Muscle layer of duodenum (tissue), 2 donors: Measurements from ENCODE around the gene FDX1.
A peak's percentile ranks its signal among the peaks of the same experiment; 100 is the strongest.

Experiments used
- H3K27ac ChIP-seq: one replicate; pipeline ENCODE4 v1.7.0; 2013; ENCODE audit warnings: mild to moderate bottlenecking, low read length
- H3K27me3 ChIP-seq: one replicate; pipeline ENCODE4 v1.7.0; 2013; ENCODE audit warnings: low read depth, mild to moderate bottlenecking, control low read depth, low read length
- H3K36me3 ChIP-seq, 2 donors: one replicate each; pipeline ENCODE4 v1.7.0; 2013; ENCODE audit warnings: low read length in 2 of 2, control low read depth in 1 of 2, mild to moderate bottlenecking in 1 of 2; ENCODE audit not compliant: insufficient read depth in 2 of 2, control insufficient read depth in 1 of 2
- H3K4me1 ChIP-seq, 2 donors: one replicate each; pipeline ENCODE4 v1.7.0; 2013; ENCODE audit warnings: low read length in 2 of 2, mild to moderate bottlenecking in 2 of 2, control low read depth in 1 of 2, moderate library complexity in 1 of 2; ENCODE audit not compliant: insufficient read depth in 2 of 2, control insufficient read depth in 1 of 2
- H3K4me3 ChIP-seq, 2 donors: one replicate each; pipeline ENCODE4 v1.7.0; 2013; ENCODE audit warnings: low read length in 2 of 2, low read depth in 1 of 2, mild to moderate bottlenecking in 1 of 2
- H3K9me3 ChIP-seq, 2 donors: one replicate each; pipeline ENCODE4 v1.7.0; 2013; ENCODE audit warnings: low read length in 2 of 2, control low read depth in 1 of 2, mild to moderate bottlenecking in 1 of 2; ENCODE audit not compliant: control insufficient read depth in 1 of 2
- donor health status: healthy.

FDX1 gene

DNA sequence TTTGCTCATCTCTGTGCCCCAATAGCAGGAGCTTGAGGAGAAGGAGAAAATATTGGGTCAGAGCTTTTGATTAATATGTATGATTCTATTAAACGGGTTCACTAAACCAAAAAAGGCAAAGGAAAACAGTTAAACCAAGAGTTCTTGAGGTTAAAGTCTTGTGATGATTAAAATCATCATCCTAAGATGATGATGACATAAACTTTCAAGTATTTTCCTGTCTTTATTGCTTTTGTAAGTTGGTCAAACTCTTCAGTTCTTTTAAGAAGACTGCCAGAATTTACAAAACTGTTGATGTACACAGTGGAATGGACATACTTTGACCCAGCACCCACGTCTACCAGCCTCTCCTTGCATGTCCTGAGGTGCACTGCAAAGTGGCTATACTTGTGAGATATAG is 41.0 kb downstream of the FDX1 start:
- H3K9me3 ChIP-seq: no peaks in the 10 kb centered on the region
- no peaks in the 10 kb centered on the region for H3K27me3 ChIP-seq
- H3K4me3 ChIP-seq: no peak overlapping the region
- no peak overlapping the region for H3K27ac ChIP-seq
- no peaks in the 10 kb centered on the region for H3K4me1 ChIP-seq
- no peaks in the 10 kb centered on the region for H3K36me3 ChIP-seq

DNA sequence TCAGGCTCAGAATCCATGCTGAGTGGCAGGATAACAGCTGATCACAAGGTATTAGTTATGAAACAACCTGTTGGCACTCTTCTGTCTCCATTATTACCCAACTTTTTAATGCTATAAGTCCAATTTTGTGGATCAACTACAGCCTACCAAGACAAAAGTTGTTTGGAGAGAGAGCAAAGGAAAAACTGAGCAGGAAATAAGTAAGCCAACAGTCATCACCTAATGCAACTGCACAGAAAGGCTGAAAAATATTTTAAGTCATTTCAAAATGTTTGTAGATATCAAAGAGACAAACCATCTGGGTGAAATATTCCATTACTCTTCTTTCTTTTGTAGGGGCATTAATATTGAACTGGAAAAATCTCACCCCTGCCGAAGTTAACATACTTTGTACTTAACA is 41.6 kb downstream of the FDX1 start:
- no peak overlapping the region for H3K4me3 ChIP-seq
- no peaks in the 10 kb centered on the region for H3K9me3 ChIP-seq
- H3K27ac ChIP-seq: no peak overlapping the region
- H3K4me1 ChIP-seq: no peaks in the 10 kb centered on the region
- no peaks in the 10 kb centered on the region for H3K36me3 ChIP-seq
- H3K27me3 ChIP-seq: no peaks in the 10 kb centered on the region

DNA sequence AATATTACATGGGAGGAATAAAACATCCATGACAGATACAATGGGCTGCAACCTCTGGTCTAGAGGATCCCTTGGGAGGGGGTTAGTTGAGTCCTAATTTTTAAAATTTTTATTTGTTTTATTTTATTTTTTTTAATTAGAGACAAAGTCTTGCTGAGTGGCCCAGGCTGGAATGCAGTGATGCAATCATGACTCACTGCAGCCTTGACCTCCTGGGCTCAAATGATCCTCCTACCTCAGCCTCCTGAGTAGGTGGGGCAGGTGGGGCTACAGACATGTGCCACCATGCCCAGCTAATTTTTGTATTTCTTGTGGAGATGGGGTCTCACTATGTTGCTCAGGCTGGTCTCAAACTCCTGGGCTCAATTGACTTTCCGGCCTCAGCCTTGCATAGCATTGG is 43.1 kb downstream of the FDX1 start:
- H3K36me3 ChIP-seq: no peaks in the 10 kb centered on the region
- H3K27ac ChIP-seq: no peak overlapping the region
- H3K9me3 ChIP-seq: no peaks in the 10 kb centered on the region
- H3K4me1 ChIP-seq: no peaks in the 10 kb centered on the region
- H3K4me3 ChIP-seq: no peak overlapping the region
- H3K27me3 ChIP-seq: no peaks in the 10 kb centered on the region

DNA sequence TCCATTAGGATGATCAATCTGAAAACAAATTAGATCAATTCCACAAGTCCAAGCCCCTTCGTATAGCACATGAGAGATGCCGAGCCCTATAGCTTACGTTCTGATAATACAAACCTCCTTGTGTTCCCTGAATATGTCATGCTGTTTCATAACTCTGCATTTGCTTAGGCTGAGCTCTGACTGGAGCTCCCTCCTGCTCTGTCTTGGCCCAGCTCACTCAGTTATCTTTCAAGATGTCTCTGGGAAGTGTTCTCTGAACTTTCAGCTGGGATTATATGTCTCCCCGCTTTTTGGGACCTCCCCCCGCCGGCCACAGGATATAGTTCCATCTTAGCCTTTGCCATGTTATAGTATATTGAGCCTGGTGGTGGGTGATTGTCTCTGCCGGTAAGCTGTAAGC is 44.0 kb downstream of the FDX1 start:
- H3K27ac ChIP-seq: no peak overlapping the region

DNA sequence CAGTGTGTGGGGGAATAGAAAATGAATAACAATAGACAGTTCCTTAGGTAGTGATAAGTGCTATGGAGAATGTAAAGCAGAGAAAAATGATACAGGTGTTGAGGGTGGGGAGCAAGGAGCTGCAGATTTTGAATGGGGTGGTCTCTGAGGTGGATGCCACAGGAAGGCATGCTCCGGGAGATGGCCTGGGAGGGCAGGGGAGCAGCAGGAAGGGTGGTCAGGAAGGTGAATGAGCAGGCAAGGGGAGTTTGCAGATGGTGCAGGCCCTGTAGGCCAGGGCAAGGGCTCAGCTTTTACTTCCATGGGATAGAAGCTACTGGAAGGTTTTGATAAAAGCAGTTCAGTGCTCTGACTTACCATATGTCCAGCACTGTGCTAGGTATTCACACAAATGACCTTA is 44.8 kb downstream of the FDX1 start:
- Histone ChIP-seq H3K9me3 (no peaks in the 10 kb centered on the region), H3K36me3 (no peaks in the 10 kb centered on the region), H3K27ac (no peak overlapping the region), H3K4me1 (peaks cover 0 to 5% of the 10 kb centered on the region in 2 donors), H3K27me3 (no peaks in the 10 kb centered on the region), H3K4me3 (no peak overlapping the region)

More for the DNA sequence above, 44.0 kb downstream of the FDX1 start:
- Histone ChIP-seq H3K4me3 (no peak overlapping the region), H3K4me1 (no peaks in the 10 kb centered on the region), H3K36me3 (no peaks in the 10 kb centered on the region), H3K27me3 (no peaks in the 10 kb centered on the region), H3K9me3 (no peaks in the 10 kb centered on the region)

DNA sequence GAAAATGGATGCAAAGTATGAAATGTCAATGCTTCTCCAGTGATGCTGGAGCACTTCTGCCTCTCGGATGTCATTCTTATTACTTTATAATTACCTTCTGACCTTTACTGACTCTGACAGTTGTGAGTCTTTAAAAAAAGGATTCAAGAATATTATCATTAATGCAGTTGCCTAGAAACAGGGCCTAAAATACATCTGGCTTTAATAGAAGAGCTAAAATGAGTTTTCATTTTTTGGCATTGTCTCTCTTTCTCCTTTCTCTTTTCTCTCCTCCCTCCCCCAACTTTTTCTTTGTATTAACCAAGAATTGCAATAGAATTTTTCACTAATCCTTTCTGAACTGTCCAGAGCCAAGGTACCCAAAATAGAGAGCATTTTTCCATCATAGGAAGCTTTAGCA is 45.9 kb downstream of the FDX1 start:
- Histone ChIP-seq H3K9me3 (no peaks in the 10 kb centered on the region), H3K4me1 (peaks cover 0 to 9% of the 10 kb centered on the region in 2 donors), H3K4me3 (no peak overlapping the region), H3K27me3 (no peaks in the 10 kb centered on the region), H3K36me3 (no peaks in the 10 kb centered on the region), H3K27ac (no peak overlapping the region)

DNA sequence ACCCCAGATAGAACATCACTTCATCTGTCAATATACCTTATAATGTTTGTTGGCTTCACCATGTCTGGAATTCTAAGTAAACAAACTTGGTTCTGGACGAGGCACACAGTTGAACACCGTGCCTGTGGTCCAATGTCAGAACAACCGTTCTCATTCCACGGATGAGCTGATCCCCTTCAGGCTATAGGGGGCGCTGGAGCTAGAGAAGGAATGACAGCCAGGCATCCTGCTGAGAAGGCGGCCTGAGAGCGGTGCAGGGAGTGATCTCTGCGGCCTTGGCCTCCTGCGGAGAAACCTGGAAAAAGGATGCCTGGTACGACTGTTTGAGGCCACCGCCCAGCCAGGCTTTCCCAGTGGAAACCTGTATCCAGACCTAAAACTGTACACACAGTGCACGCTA is 48.7 kb downstream of the FDX1 start:
- no peak overlapping the region for H3K27ac ChIP-seq
- no peaks in the 10 kb centered on the region for H3K27me3 ChIP-seq
- H3K9me3 ChIP-seq: no peaks in the 10 kb centered on the region
- H3K4me3 ChIP-seq: no peak overlapping the region
- no peaks in the 10 kb centered on the region for H3K36me3 ChIP-seq
- peaks cover 0 to 9% of the 10 kb centered on the region in 2 donors for H3K4me1 ChIP-seq

DNA sequence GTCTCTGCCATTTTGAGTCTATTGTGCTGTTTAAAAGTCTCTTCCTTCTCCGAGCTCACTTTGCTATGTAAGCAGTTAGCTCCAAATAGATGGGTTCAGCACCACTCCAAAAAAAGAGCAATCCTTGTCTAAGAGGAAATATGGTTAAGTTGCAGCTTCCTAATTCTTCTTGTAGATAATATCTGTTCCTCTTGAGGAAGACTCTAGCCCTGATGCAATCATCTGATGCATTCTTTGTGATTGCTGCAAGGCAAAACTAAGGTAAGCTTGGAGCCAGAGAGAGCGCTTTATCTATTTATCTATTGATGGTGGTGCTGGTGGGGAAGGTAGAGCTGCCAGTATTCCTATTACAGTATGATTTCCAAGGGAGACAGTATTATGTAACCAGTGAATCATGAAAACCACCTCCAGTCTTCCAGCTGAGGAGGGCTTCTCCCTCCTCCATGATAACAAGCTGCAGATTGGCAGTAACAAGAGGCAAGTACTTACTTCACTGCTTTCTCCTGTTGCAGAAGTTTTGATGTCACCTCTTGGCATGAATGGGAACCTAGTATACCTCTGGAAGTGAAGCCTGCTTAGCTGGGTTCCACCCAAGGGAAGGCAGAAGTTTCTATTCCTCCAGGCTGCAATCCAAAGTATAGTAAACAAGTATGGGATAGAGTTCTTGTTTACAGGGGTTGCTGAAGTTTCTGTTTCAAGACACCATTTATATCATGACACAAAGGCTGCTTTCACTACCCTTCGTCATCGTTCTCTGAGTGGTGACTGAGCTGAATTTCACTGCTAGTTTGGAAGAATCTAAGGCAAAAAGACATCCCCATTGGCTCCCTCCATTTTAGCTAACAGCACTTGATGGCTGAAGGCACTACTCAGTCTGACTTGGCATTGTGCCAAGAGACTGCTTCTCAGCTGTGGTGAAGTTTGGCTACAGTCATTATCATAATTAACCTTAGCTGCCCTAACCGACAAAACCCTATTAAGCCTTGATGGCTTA is 49.7 kb downstream of the FDX1 start:
- H3K4me3 ChIP-seq: peak overlapping the region in 1 of 2 donors; percentile 14
- peak overlapping the region; percentile 19 for H3K27ac ChIP-seq
- no peaks in the 10 kb centered on the region for H3K27me3 ChIP-seq
- no peaks in the 10 kb centered on the region for H3K36me3 ChIP-seq
- H3K4me1 ChIP-seq: peaks cover 0 to 9% of the 10 kb centered on the region in 2 donors
- H3K9me3 ChIP-seq: no peaks in the 10 kb centered on the region

DNA sequence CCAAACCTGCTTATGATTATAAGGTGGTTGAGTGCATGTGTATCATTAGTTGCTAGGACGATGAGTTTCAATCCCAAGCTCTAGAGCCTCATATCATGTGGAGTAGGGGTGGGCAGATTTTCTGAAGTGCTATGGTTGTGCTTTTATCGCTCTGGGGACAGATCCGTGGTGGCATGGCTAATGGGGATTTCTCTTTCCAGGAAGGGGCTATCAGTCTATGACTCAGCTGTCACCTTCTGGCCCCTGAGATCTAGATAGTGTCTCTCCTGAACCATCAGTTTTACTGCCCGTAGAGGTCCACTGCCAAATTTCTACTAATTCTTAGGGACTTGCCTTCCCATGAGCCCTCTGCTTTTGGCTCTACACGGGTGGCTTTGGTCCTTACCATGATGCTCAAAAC is 51.8 kb downstream of the FDX1 start:
- Histone ChIP-seq H3K27me3 (no peaks in the 10 kb centered on the region), H3K4me1 (peaks cover 0 to 9% of the 10 kb centered on the region in 2 donors), H3K27ac (no peak overlapping the region), H3K4me3 (no peak overlapping the region), H3K36me3 (no peaks in the 10 kb centered on the region), H3K9me3 (no peaks in the 10 kb centered on the region)

DNA sequence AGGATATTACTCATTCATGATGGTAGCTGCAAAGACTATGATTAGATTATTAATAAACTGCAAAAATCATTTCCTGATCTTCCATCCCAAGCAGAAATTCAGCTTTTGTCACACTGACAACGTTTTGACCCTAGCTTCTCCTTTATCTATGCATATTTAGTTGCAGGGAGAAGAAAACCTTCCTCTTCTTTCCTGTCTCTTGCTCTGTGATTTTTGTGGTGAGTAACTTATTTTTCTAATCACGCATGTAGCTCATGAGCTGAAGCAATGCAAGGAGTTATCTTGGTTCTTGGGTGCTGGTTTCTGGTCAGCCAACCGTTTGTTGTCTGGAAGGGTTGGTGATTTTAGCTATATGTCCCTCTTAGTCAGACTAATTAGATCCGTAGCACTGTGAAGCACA is 56.4 kb downstream of the FDX1 start:
- H3K9me3 ChIP-seq: no peaks in the 10 kb centered on the region
- no peaks in the 10 kb centered on the region for H3K27me3 ChIP-seq
- no peak overlapping the region for H3K27ac ChIP-seq
- H3K36me3 ChIP-seq: no peaks in the 10 kb centered on the region
- H3K4me3 ChIP-seq: no peak overlapping the region
- no peaks in the 10 kb centered on the region for H3K4me1 ChIP-seq

DNA sequence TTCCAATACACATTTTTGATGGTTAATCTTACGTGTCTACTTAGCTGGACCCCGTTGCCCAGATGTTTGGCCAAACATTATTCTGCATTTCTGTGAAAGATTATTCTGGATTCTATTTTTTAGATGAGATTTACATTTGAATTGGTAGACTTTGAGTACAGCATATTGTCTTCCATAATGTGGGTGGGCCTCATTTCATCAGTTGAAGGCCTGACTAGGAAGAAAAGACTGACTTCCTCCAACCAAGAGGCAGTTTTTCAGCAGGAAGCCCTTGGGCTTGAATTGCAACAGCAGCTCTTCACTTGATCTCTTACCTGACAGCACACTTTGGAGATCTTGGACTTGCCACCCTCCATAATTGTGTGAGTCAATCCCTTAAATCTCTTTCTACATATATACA is 58.7 kb downstream of the FDX1 start:
- Histone ChIP-seq H3K27ac (no peak overlapping the region), H3K36me3 (no peaks in the 10 kb centered on the region), H3K9me3 (no peaks in the 10 kb centered on the region), H3K4me1 (no peaks in the 10 kb centered on the region), H3K4me3 (no peak overlapping the region), H3K27me3 (no peaks in the 10 kb centered on the region)

DNA sequence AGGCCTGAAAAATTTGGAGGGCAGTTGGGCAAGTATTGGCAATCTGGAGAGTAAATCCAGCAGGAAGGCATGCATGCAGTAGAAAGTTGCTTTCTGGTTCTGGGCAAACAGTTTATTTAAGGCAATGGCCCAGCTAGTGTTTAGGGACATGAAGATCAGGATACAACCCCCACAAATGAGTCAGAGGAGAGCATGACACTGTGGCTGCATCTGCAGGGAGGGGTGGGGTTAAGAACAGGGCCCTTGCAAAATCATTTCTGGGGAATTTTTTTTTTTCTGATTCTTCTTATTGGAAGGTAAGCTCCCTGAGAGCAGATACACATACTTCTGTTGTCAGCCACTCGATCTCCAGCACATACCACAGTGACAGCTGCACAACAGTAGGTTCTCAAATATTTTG is 61.1 kb downstream of the FDX1 start:
- Histone ChIP-seq H3K27me3 (no peaks in the 10 kb centered on the region), H3K4me1 (no peaks in the 10 kb centered on the region), H3K9me3 (no peaks in the 10 kb centered on the region), H3K36me3 (no peaks in the 10 kb centered on the region), H3K27ac (no peak overlapping the region), H3K4me3 (no peak overlapping the region)
